Stimulated activated CD4-positive, alpha-beta T cell treated with anti-CD3 and anti-CD28 coated beads, Interleukin-15, amount 100 ng/mL, for 48 hours (primary cell): Measurements from ENCODE around the gene RCE1.

Experiments
- DNase-seq, 2 donors: peaks; one replicate each; pipeline ENCODE4 v3.0.0-alpha.2; 2020; ENCODE audit warnings: low read depth in 2 of 2

Gene RCE1

GRCh38 chr11:66856496-66857233 is 13.4 kb downstream of the RCE1 start, which contains the start of gene LRFN4:
Gene LRFN4, plus strand, starts transcription at chr11:66857064. Its CDS starts 681 bp downstream, at chr11:66857745.
- DNase-seq: no peak

GRCh38 chr11:66857234-66857926 is 14.1 kb downstream of the RCE1 start:
- DNase-seq: no peak

- DNase-seq: no peak
Observed at GRCh38 chr11:66857927-66858185, 14.6 kb downstream of the RCE1 start.

- DNase-seq: no peak
Observed at GRCh38 chr11:66858186-66858938, 15.1 kb downstream of the RCE1 start.

GRCh38 chr11:66858939-66859685 is 15.9 kb downstream of the RCE1 start:
- DNase-seq: no peak

GRCh38 chr11:66859686-66860448 is 16.6 kb downstream of the RCE1 start:
- DNase-seq: no peak

GRCh38 chr11:66860449-66860831 is 17.2 kb downstream of the RCE1 start:
- DNase-seq: no peak

- DNase-seq: no peak
Observed at GRCh38 chr11:66861038-66861773, 18.0 kb downstream of the RCE1 start.

GRCh38 chr11:66861774-66862558 is 18.7 kb downstream of the RCE1 start:
- no peak for DNase-seq

GRCh38 chr11:66862559-66863037 is 19.4 kb downstream of the RCE1 start:
- DNase-seq: no peak

- no peak for DNase-seq
Observed at GRCh38 chr11:66863428-66864125, 20.3 kb downstream of the RCE1 start.

GRCh38 chr11:66864172-66864901 is 21.1 kb downstream of the RCE1 start:
- no peak for DNase-seq

GRCh38 chr11:66864924-66865697 is 21.9 kb downstream of the RCE1 start:
- no peak for DNase-seq

- DNase-seq: no peak
Observed at GRCh38 chr11:66866007-66866406, 22.8 kb downstream of the RCE1 start.

- DNase-seq: no peak
Observed at GRCh38 chr11:66866511-66866986, 23.3 kb downstream of the RCE1 start.

GRCh38 chr11:66867425-66868040 is 24.3 kb downstream of the RCE1 start:
- DNase-seq: no peak
